Measurements from ENCODE around the gene NADK.

NADK gene

GRCh38 chr1:1758692-1759455 lies 19.4 kb downstream of the NADK start:
- no peak overlapping the region for H3K4me3 ChIP-seq (ENCODE audit: control insufficient read depth, low read depth, low read length)
- peak; percentile 34 for DNase-seq (ENCODE audit: low read depth)
- TF ChIP-seq CTCF (conservative IDR thresholded peaks at IDR 0.05; ENCODE audit: control insufficient read depth, insufficient read depth, low read depth, low read length), result no peak

GRCh38 chr1:1758059-1758621 lies 20.1 kb downstream of the NADK start:
- no peak for DNase-seq (ENCODE audit: low read depth)
- TF ChIP-seq CTCF (conservative IDR thresholded peaks at IDR 0.05; ENCODE audit: control insufficient read depth, insufficient read depth, low read depth, low read length), result no peak
- no peak overlapping the region for H3K4me3 ChIP-seq (ENCODE audit: control insufficient read depth, low read depth, low read length)

- no peak overlapping the region for H3K4me3 ChIP-seq (ENCODE audit: control insufficient read depth, low read depth, low read length)
- TF ChIP-seq CTCF (conservative IDR thresholded peaks at IDR 0.05; ENCODE audit: control insufficient read depth, insufficient read depth, low read depth, low read length), result no peak
- no peak for DNase-seq (ENCODE audit: low read depth)
Measured at GRCh38 chr1:1757422-1758058, 20.7 kb downstream of the NADK start.

GRCh38 chr1:1756661-1757421 lies 21.4 kb downstream of the NADK start:
- no peak overlapping the region for H3K4me3 ChIP-seq (ENCODE audit: control insufficient read depth, low read depth, low read length)
- no peak for DNase-seq (ENCODE audit: low read depth)
- TF ChIP-seq CTCF (conservative IDR thresholded peaks at IDR 0.05; ENCODE audit: control insufficient read depth, insufficient read depth, low read depth, low read length), result no peak

- no peak for TF ChIP-seq CTCF (conservative IDR thresholded peaks at IDR 0.05; ENCODE audit: control insufficient read depth, insufficient read depth, low read depth, low read length)
- no peak for DNase-seq (ENCODE audit: low read depth)
- no peak overlapping the region for H3K4me3 ChIP-seq (ENCODE audit: control insufficient read depth, low read depth, low read length)
Measured at GRCh38 chr1:1755852-1756251, 22.4 kb downstream of the NADK start.

- DNase-seq (ENCODE audit: low read depth), result no peak
- no peak overlapping the region for H3K4me3 ChIP-seq (ENCODE audit: control insufficient read depth, low read depth, low read length)
- TF ChIP-seq CTCF (conservative IDR thresholded peaks at IDR 0.05; ENCODE audit: control insufficient read depth, insufficient read depth, low read depth, low read length), result no peak
Measured at GRCh38 chr1:1755426-1755825, 22.8 kb downstream of the NADK start.
